GM18517 (cell line): Measurements from ENCODE around the gene MGAT5.
"Not testable (repeated sequence)": the region's sequence is repeated elsewhere in the genome, so short reads cannot be mapped to it uniquely, and the experiment has no call there.

Experiments used
- ATAC-seq: cut with Tn5 transposase; IDR thresholded peaks from one replicate; pipeline ENCODE4 v1.9.1; 2021; ENCODE audit warnings: mild to moderate bottlenecking, moderate library complexity; ENCODE audit not compliant: unreplicated experiment

Gene MGAT5

GRCh38 chr2:134276381-134277172 lies 22.7 kb downstream of the MGAT5 start:
- ATAC-seq = no peak

- no peak for ATAC-seq
Measured at GRCh38 chr2:134277223-134277622, 23.4 kb downstream of the MGAT5 start.

GRCh38 chr2:134278553-134278952 lies 24.7 kb downstream of the MGAT5 start:
- ATAC-seq = no peak

- ATAC-seq = no peak
Measured at GRCh38 chr2:134279417-134279816, 25.5 kb downstream of the MGAT5 start.

GRCh38 chr2:134280231-134280630 lies 26.4 kb downstream of the MGAT5 start:
- ATAC-seq = no peak

GRCh38 chr2:134280726-134281125 lies 26.9 kb downstream of the MGAT5 start:
- ATAC-seq = no peak

GRCh38 chr2:134281815-134282419 lies 28.0 kb downstream of the MGAT5 start:
- no peak for ATAC-seq

GRCh38 chr2:134282629-134283400 lies 28.9 kb downstream of the MGAT5 start:
- peak; percentile 92 for ATAC-seq

- ATAC-seq = no peak
Measured at GRCh38 chr2:134283661-134284060, 29.8 kb downstream of the MGAT5 start.

GRCh38 chr2:134284119-134284670 lies 30.3 kb downstream of the MGAT5 start:
- ATAC-seq = no peak

- peak; percentile 62 for ATAC-seq
Measured at GRCh38 chr2:134287323-134287722, 33.5 kb downstream of the MGAT5 start.

GRCh38 chr2:134288814-134289213 lies 34.9 kb downstream of the MGAT5 start:
- no peak for ATAC-seq

GRCh38 chr2:134289225-134289624 lies 35.4 kb downstream of the MGAT5 start:
- ATAC-seq = no peak

- peak; percentile 35 for ATAC-seq
Measured at GRCh38 chr2:134290358-134290757, 36.5 kb downstream of the MGAT5 start.

GRCh38 chr2:134292514-134292913 lies 38.6 kb downstream of the MGAT5 start:
- no peak for ATAC-seq

- ATAC-seq = no peak
Measured at GRCh38 chr2:134293719-134294537, 40.1 kb downstream of the MGAT5 start.

- ATAC-seq = not testable (repeated sequence)
Measured at GRCh38 chr2:134294598-134294997, 40.7 kb downstream of the MGAT5 start.

- ATAC-seq = no peak
Measured at GRCh38 chr2:134295441-134295840, 41.6 kb downstream of the MGAT5 start.

- ATAC-seq = no peak
Measured at GRCh38 chr2:134296301-134296700, 42.4 kb downstream of the MGAT5 start.

GRCh38 chr2:134299334-134299733 lies 45.5 kb downstream of the MGAT5 start:
- no peak for ATAC-seq

GRCh38 chr2:134300585-134300984 lies 46.7 kb downstream of the MGAT5 start:
- no peak for ATAC-seq
